A549 (cell line): ENCODE measurements around the gene SEMA4D.

Experiments
- EP300 ChIP-seq, 2 experiments: fragments of >200 bp; sonication (Bioruptor Twin); formaldehyde crosslinking; IDR thresholded peaks; 2 replicates in 1 of 2; 3 replicates in 1 of 2; pipeline ENCODE4 v1.6.1; 2016 to 2017
- MAFK ChIP-seq: fragments of 450-650 bp; IDR thresholded peaks from 2 replicates; pipeline ENCODE4 v1.6.1; 2014; ENCODE audit not compliant: partially characterized antibody
- MAZ ChIP-seq: fragments of 150-350 bp; IDR thresholded peaks from 2 replicates; pipeline ENCODE4 v1.6.1; 2014; ENCODE audit warnings: antibody characterized with exemption, low read depth, low read length, borderline replicate concordance
- POLR2A ChIP-seq: IDR thresholded peaks from 2 replicates; pipeline ENCODE4 v1.6.1; 2012; ENCODE audit warnings: mild to moderate bottlenecking, low read length
- RFX5 ChIP-seq: fragments of 450-650 bp; IDR thresholded peaks from 2 replicates; pipeline ENCODE4 v1.7.1; 2014; ENCODE audit warnings: antibody characterized with exemption, mild to moderate bottlenecking, moderate library complexity

DNA sequence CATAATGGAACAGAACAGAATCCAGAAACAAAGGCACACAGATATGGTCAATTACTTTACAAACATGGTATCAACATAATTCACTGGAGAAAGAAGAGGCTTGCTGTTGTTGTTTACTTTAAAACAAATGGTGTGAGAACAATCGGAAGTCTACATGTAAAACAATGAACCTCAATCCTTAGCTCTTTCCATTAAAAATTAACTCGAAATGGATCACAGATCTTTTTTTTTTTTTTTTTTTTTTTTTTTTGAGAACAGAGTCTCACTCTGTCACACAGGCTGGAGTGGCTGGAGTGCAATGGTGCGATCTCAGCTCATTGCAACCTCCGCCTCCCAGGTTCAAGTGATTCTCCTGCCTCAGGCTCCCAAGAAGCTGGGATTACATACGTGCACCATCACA lies 9.8 kb downstream of the SEMA4D start:
- no peak for TF ChIP-seq POLR2A
- no peak for TF ChIP-seq RFX5
- TF ChIP-seq MAFK, result no peak
- no peak for TF ChIP-seq MAZ
- TF ChIP-seq EP300 (IDR thresholded peaks at IDR 0.05), result no peak
